ENCODE measurements around the gene GPR35. TPM values are rescaled to one million over a fixed set of nuclear protein-coding genes. Genes with fewer than 3 reads are reported as not detected.

The GPR35 gene
- polyA plus RNA-seq, 3 donors from 2014 or later, result 0.89 to 1.6 TPM; not detected in 1

Other genes with a start within 250 kb of the GPR35 start
- gene GPC1, start 189.8 kb upstream of the GPR35 start, polyA plus RNA-seq, result not detected
- gene ANKMY1, start 67.5 kb upstream of the GPR35 start, polyA plus RNA-seq, result 10 to 100 TPM in 1 of 3 donors, 1 to 10 TPM in 2; 5.6 to 12.4 (median 7.3) TPM
- 10 to 100 TPM; 13.7 to 27.4 (median 27.4) TPM for gene DUSP28, start 65.1 kb upstream of the GPR35 start, polyA plus RNA-seq
- 10 to 100 TPM; 46.5 to 51.4 (median 49.9) TPM for gene RNPEPL1, start 57.0 kb upstream of the GPR35 start, polyA plus RNA-seq
- gene CAPN10, start 38.7 kb upstream of the GPR35 start, polyA plus RNA-seq, result 10 to 100 TPM in 2 of 3 donors, 1 to 10 TPM in 1; 9.7 to 22.5 (median 11.6) TPM
- gene AQP12B, start 57.4 kb downstream of the GPR35 start, polyA plus RNA-seq, result not detected
- not detected for gene AQP12A, start 66.4 kb downstream of the GPR35 start, polyA plus RNA-seq
- not detected for gene KIF1A, start 194.7 kb downstream of the GPR35 start, polyA plus RNA-seq
- not detected for gene AGXT, start 243.3 kb downstream of the GPR35 start, polyA plus RNA-seq

Measured in immature natural killer cell (primary cell).